ENCODE measurements around the gene PHLDA3. TPM values are rescaled to one million over a fixed set of nuclear protein-coding genes. Genes with fewer than 3 reads are reported as not detected.

The PHLDA3 gene
- polyA plus RNA-seq, 1 donor from 2014 or later, result 35.1 TPM

- Histone ChIP-seq H4K20me1 (ENCODE audit: insufficient read depth) (no peaks in the 10 kb centered on the region), H3K27ac (ENCODE audit: low read length) (no peak overlapping the region), H3F3A (ENCODE audit: insufficient read depth, low read length, poor library complexity, severe bottlenecking) (no peaks in the 10 kb centered on the region), H3K9ac (ENCODE audit: low read length) (no peak overlapping the region), H3K9me3 (ENCODE audit: low read length) (no peaks in the 10 kb centered on the region), H3K4me3 (ENCODE audit: low read length) (no peak overlapping the region), H3K27me3 (ENCODE audit: insufficient read depth, low read depth, low read length) (no peaks in the 10 kb centered on the region), H3K79me2 (replicated peaks; ENCODE audit: insufficient read depth, low read length) (peaks cover 8% of the 10 kb centered on the region), H2AFZ (ENCODE audit: low read depth, low read length) (no peak overlapping the region), H3K4me2 (ENCODE audit: low read length) (no peak overlapping the region), H3K36me3 (ENCODE audit: insufficient read depth, low read length) (no peaks in the 10 kb centered on the region), H3K9me2 (ENCODE audit: insufficient read depth, low read length) (no peaks in the 10 kb centered on the region)
- TF ChIP-seq EZH2 (IDR thresholded peaks at IDR 0.05; ENCODE audit: borderline replicate concordance, insufficient read depth, low read length, poor library complexity, severe bottlenecking) (no peak), RAD21 (conservative IDR thresholded peaks at IDR 0.05) (no peak), SMC3 (conservative IDR thresholded peaks at IDR 0.05; ENCODE audit: poor library complexity) (no peak), MXI1 (conservative IDR thresholded peaks at IDR 0.05; ENCODE audit: poor library complexity, severe bottlenecking) (no peak), EP300 (conservative IDR thresholded peaks at IDR 0.05; ENCODE audit: poor library complexity, severe bottlenecking) (no peak), TAF1 (IDR thresholded peaks at IDR 0.05; ENCODE audit: low read depth) (no peak)
- TF ChIP-seq, protein P1, sequence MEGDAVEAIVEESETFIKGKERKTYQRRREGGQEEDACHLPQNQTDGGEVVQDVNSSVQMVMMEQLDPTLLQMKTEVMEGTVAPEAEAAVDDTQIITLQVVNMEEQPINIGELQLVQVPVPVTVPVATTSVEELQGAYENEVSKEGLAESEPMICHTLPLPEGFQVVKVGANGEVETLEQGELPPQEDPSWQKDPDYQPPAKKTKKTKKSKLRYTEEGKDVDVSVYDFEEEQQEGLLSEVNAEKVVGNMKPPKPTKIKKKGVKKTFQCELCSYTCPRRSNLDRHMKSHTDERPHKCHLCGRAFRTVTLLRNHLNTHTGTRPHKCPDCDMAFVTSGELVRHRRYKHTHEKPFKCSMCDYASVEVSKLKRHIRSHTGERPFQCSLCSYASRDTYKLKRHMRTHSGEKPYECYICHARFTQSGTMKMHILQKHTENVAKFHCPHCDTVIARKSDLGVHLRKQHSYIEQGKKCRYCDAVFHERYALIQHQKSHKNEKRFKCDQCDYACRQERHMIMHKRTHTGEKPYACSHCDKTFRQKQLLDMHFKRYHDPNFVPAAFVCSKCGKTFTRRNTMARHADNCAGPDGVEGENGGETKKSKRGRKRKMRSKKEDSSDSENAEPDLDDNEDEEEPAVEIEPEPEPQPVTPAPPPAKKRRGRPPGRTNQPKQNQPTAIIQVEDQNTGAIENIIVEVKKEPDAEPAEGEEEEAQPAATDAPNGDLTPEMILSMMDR (IDR thresholded peaks at IDR 0.05; ENCODE audit: poor library complexity, severe bottlenecking), result no peak
- TF ChIP-seq, protein P2, sequence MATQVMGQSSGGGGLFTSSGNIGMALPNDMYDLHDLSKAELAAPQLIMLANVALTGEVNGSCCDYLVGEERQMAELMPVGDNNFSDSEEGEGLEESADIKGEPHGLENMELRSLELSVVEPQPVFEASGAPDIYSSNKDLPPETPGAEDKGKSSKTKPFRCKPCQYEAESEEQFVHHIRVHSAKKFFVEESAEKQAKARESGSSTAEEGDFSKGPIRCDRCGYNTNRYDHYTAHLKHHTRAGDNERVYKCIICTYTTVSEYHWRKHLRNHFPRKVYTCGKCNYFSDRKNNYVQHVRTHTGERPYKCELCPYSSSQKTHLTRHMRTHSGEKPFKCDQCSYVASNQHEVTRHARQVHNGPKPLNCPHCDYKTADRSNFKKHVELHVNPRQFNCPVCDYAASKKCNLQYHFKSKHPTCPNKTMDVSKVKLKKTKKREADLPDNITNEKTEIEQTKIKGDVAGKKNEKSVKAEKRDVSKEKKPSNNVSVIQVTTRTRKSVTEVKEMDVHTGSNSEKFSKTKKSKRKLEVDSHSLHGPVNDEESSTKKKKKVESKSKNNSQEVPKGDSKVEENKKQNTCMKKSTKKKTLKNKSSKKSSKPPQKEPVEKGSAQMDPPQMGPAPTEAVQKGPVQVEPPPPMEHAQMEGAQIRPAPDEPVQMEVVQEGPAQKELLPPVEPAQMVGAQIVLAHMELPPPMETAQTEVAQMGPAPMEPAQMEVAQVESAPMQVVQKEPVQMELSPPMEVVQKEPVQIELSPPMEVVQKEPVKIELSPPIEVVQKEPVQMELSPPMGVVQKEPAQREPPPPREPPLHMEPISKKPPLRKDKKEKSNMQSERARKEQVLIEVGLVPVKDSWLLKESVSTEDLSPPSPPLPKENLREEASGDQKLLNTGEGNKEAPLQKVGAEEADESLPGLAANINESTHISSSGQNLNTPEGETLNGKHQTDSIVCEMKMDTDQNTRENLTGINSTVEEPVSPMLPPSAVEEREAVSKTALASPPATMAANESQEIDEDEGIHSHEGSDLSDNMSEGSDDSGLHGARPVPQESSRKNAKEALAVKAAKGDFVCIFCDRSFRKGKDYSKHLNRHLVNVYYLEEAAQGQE (IDR thresholded peaks at IDR 0.05; ENCODE audit: borderline replicate concordance), result no peak
Measured at GRCh38 chr1:201463071-201463552, 5.9 kb downstream of the PHLDA3 start.

DNA sequence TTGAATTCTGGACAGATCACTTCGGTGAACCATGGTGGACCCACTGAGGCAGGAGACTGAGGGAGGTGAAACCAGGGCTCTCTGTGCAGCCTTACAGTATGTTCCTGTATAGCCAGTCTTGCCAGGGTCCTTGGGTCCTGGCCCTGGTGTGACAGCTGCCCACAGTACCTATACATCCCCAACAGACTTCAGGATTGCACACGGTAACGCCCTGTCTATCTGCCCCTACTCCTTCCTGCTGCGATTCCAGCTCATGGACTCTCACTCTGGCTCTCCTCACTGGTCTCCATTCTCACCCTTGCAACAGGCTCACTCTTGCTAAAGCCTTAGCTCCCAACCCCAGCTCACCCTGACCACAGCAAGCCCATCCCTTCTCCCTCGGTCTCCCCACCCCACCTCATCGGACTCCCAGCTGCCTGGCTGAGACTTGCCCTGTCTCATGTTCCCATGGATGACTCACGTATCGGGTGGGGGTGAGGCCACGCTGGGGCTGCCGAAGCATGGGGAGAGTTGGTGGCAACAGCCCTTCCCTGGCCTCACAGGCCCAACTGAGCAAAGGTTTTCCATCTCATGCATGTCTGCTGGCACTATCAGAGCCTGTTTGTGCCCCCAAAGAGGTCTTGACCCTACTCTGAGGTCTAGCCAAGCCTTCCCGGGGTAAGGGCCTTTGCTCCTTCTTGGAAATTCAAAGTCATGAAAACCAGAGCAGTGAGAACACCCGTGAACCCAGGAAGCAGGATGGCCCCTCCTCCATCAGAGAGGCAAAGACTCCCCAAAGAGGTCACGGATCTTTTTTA lies 7.1 kb downstream of the PHLDA3 start:
- Histone ChIP-seq H3K36me3 (ENCODE audit: insufficient read depth, low read length) (no peaks in the 10 kb centered on the region), H3K27me3 (ENCODE audit: insufficient read depth, low read depth, low read length) (no peaks in the 10 kb centered on the region), H3K9me3 (ENCODE audit: low read length) (no peaks in the 10 kb centered on the region), H3K9ac (ENCODE audit: low read length) (no peak overlapping the region), H3K4me2 (ENCODE audit: low read length) (no peak overlapping the region), H3K79me2 (replicated peaks; ENCODE audit: insufficient read depth, low read length) (no peaks in the 10 kb centered on the region), H3K9me2 (ENCODE audit: insufficient read depth, low read length) (no peaks in the 10 kb centered on the region), H4K20me1 (ENCODE audit: insufficient read depth) (no peaks in the 10 kb centered on the region), H3F3A (ENCODE audit: insufficient read depth, low read length, poor library complexity, severe bottlenecking) (no peaks in the 10 kb centered on the region), H3K4me3 (ENCODE audit: low read length) (no peak overlapping the region), H3K27ac (ENCODE audit: low read length) (no peak overlapping the region), H2AFZ (ENCODE audit: low read depth, low read length) (no peak overlapping the region)
- no peak for TF ChIP-seq EZH2 (IDR thresholded peaks at IDR 0.05; ENCODE audit: borderline replicate concordance, insufficient read depth, low read length, poor library complexity, severe bottlenecking)
- no peak for TF ChIP-seq POLR2AphosphoS5 (IDR thresholded peaks at IDR 0.05)
- TF ChIP-seq EP300 (conservative IDR thresholded peaks at IDR 0.05; ENCODE audit: poor library complexity, severe bottlenecking), result no peak
- TF ChIP-seq TAF1 (IDR thresholded peaks at IDR 0.05; ENCODE audit: low read depth), result no peak
- TF ChIP-seq, protein P1 (IDR thresholded peaks at IDR 0.05; ENCODE audit: poor library complexity, severe bottlenecking), result no peak
- TF ChIP-seq RAD21 (conservative IDR thresholded peaks at IDR 0.05), result no peak
